T1000 (cell line): ENCODE measurements around the gene PPP1CC.
"Not testable (repeated sequence)": the region's sequence is repeated elsewhere in the genome, so short reads cannot be mapped to it uniquely, and the experiment has no call there.

Source experiments
- DNase-seq: peaks from one replicate; lab custom pipeline; 2025; ENCODE audit warnings: mixed read lengths; lab: John Stamatoyannopoulos, UW

The PPP1CC gene

DNA sequence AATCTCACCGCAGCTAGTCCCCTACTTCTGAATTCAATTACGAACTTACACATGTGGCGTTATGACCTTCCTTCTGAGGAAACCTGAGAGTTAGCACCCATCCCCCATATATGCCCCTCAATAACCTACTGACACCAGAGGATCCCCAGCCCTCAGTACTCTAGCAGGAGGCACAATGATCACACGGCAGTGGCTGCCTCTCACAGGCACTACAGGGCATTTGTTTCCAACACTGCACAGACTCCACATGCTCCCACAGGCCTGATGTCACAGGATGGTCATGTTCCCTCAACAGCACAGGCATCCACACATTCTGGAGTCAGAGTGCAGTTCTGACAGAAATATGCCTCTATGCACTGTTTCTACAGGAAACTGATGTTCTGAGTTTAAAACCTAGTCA lies 17.4 kb downstream of the PPP1CC start:
- DNase-seq: no peak

DNA sequence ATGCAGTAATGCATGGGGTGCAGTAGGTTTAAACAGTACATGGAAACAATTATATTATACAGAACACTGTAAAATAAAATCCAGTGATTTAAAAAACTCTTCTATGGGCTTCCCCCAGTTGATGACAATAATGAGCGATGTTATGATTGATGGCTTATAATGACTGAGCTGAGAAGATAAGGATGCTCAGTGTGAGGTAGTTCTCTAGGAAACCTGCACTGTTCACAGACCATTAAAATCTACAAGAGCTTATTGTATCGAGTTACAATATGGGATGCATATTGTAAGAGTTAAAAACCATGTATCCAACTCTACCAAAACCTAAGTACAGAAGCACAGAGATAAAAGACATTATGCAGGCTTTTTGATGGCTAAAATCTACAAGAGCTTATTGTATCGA lies 19.8 kb downstream of the PPP1CC start:
- DNase-seq: not testable (repeated sequence)

DNA sequence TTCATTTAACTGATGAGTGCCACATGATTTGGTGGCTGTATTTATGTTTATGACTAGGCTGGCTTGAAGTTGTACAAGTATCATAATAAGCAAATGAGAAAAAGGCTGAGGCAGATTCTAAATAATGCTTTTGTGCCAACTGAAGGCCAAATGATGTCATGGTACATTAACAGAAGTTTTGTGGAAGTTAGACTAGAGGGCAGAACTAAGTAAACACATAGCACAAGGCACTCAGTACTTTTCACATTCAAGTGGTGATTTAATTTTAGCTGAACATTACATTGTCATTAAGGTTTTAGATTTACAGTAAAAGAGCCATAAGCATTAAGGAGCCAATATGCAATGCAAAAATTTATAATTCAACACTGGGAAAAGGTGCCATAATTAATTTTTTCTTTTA lies 21.1 kb downstream of the PPP1CC start:
- no peak for DNase-seq

DNA sequence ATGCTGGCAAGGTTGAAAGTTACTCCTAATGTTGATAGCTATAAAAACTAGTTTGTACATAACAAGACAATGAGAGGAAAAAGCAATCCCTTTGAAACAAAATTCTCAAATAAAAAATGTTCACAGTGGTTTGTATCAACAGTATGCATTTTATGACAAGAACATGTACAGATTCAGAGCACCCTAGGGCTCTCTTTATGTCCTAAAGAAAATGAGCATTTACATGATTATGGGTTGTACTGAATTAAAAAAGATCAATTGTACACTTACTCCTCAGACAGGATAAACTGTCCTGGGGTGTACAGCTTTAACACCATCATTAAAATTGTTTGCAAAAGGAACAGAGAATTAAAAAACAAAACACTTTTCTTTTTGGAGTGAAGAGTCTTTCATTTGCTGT lies 22.2 kb downstream of the PPP1CC start:
- DNase-seq: no peak

DNA sequence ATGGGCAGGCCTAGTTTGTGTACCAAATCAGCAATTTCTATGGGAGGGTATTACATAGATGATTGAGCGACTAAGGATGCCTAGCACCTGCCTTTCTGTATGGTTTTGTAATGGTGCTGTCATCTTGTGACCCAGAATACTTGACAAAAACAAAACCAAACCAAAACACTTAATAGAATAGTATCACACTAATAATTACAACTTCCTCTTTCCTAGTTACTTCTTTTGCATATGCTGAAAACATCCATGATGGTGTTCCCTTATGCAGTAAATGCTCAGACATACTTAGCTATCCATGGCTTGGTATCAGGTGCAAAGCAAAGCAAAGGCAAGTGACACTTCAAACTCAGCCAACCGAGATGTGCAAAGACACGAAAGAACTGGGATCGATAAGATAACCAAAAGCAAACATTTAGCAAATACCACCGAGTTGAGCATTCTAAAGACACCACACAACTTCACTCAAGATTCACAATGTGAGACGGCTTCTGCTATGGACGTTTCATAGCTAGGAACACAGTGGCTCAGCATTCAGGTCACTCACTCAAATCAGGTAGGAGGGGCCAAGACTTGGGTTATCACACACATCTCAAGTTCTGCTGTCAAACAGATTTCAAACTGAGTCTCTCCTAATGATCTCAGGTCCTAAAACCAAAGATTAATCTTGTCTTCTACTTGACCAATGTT lies 24.3 kb downstream of the PPP1CC start:
- no peak for DNase-seq

- DNase-seq: no peak
These were observed 25.7 kb downstream of the PPP1CC start for GRCh38 chr12:110717037-110717436.

GRCh38 chr12:110708917-110709316 lies 33.8 kb downstream of the PPP1CC start:
- DNase-seq: no peak

- DNase-seq: no peak
These were observed 37.4 kb downstream of the PPP1CC start for GRCh38 chr12:110705309-110705708.

DNA sequence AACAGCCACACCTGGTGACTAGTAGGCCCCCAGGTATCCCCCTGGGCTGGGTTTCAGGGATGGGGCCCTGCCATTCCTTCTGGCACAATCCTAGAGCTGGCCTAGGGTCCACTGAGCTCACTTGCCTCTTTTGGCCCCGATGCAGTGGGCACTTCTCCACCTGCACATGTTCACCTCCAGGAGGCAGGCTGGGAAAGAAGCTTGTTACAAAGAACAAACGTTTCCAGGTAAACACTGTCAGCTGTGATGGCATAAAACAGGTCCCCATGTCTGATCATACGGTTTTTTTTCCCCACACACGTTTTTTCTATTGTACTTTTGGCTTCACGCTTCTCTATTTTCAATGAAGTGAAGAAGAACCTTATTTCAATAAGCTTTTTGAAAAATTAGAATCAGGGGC lies 37.9 kb downstream of the PPP1CC start:
- no peak for DNase-seq

DNA sequence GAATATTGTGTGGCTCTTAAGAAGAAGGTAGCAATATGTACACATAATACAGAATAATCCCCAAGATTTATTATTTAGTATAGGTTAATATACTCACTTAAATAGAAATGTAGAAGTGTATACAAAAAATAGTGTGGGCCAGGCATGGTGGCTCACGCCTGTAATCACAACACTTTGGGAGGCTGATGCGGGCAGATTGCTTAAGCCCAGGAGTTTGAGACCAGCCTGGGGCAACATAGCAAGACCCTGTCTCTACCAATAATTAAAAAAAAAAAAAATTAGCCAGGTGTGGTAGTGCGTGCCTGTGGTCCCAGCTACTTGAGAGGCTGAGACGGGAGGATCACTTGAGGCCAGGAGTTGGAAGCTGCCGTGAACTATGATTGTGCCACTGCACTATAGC lies 38.5 kb downstream of the PPP1CC start:
- no peak for DNase-seq

GRCh38 chr12:110702081-110702480 lies 40.6 kb downstream of the PPP1CC start:
- DNase-seq: no peak

- no peak for DNase-seq
These were observed 42.9 kb downstream of the PPP1CC start for GRCh38 chr12:110699591-110700445.

GRCh38 chr12:110698171-110698902 lies 44.4 kb downstream of the PPP1CC start:
- no peak for DNase-seq

GRCh38 chr12:110697236-110697635 lies 45.5 kb downstream of the PPP1CC start:
- no peak for DNase-seq

DNA sequence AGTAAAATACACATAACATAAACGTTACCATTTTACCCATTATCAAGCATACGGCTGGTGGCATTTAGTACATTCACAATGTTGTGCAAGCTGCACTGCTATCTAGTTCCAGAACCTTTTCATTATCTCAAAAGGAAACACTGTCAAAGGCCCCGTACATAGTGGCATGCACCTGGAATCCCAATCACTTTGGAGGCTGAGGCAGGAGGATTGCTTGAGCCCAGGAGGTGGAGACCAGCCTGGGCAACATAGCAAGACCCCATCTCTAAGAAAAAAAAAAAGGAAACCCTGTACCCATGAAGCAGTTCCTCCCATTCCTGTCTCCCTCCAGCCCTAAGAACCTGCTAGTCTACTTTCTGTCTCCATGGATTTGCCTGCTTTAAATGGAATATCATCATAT lies 46.4 kb downstream of the PPP1CC start:
- no peak for DNase-seq

DNA sequence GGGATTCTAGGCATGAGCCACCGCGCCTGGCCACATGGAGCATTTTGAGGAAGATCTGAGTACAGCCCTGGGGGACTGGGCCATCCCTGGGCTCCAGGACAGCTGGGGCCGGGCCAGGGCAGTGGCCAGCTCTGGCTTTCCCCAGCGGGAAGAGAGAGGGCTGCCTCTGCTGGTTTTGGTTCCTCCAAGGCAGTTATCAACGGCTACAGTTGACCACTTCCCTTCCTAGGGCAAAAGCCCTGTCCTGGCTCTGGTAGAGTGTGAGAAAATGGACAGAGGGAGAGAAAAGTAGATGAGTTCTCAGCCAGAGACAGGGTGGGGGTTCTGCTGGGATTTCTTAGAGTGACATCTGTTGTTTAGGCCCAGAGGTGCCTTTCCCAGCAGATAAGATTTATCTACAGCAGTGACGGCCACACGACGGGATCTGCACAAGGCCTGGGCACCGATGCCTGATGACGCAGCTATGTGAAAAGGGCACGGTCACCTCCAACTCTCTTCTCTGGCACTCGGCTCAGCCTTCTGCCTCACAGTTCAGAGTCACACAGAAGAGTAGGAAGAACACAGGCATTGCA lies 48.3 kb downstream of the PPP1CC start:
- DNase-seq: no peak

DNA sequence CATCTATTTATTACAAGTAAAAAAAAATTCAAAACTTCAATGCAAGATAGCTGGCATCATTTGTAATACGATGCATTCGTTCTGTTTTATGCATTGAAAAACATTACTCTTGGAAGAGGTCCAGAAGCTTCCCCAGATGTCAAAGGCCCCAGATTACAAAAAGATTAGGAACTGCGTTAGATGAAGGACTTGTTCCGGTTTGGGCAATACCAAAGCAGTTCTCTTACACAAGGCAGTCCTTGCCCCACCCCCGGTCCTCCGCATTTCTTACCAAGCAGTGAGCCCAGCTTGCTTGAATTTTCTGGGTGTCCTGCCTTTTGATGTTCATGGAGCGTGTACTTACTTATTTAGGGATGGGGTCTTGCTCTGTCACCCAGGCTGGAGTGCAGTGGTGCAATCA lies 49.0 kb downstream of the PPP1CC start:
- DNase-seq: no peak

DNA sequence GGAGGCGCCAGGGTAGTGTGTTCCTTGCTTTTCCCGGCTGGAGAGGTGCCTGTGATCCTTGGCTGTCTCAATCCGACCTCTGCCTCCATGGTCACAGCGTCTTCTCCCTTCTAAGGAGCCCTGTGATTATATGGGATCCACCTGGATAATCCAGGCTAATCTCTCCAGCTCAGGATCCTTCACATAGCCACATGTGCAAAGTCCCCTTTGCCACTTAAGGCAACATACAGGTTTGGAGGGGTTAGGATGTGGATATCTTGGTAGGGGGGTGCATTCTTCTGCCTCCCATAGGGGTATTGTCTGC lies 52.6 kb downstream of the PPP1CC start:
- no peak for DNase-seq

GRCh38 chr12:110689281-110690126 lies 53.2 kb downstream of the PPP1CC start:
- DNase-seq: peak; percentile 23

DNA sequence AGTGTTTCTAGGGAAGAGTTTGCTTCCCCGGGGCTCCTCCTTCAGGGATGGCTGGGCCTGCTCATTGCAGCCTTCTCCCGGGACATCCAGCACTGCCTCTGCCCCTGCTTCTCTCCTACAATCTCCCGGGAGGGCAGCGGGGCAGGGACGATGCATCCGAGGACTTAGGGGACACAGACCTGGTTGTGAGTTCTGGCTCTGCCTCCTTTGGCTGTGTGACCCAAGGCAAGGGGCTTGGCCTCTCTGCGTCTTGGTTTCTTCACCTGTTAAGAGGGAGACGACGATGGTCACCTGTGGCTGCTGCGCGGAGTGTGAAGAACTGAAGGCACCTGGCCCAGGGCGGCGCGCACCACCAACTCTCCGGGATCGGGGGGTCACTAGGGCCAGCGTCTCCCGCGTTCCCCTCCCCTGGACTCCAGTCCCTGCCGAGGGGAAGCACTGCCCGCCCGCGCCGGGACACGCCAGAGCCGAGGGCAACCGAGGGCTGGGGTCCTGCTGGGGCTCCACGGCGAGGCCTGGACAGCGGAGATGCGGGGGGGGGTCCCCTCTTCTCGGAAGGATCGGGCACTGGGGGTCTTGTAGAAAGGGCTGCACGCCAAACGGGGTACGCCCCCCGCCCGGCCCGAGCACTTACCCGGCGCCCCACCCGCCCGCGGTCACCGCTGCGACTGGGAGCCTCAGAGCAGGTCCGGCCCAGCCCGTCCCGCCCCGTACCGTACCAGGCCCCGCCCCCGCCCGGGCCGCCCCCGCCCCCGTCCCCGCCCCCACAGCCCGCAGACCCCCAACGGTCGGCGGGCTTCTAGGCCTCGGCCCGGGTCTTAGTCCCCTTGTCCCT lies 54.0 kb downstream of the PPP1CC start, which contains the start of gene HVCN1:
Gene HVCN1, minus strand, starts transcription at position 670 of the 835 bp plus-strand sequence. CDS start 5,870 bp downstream, outside the sequence.
- no peak for DNase-seq
